NCI-H1694 treated with DMSO at 0.1 percent for 48 hours (cell line): ENCODE results near the gene CHAF1A.
A peak's percentile ranks its signal among the peaks of the same experiment; 100 is the strongest.

Source experiments
- DNase-seq: peaks from one replicate; lab custom pipeline; 2025; lab: John Stamatoyannopoulos, UW

CHAF1A gene

GRCh38 chr19:4442819-4443146 is 40.3 kb downstream of the CHAF1A start:
- DNase-seq: no peak

GRCh38 chr19:4443188-4443587 is 40.7 kb downstream of the CHAF1A start:
- DNase-seq: no peak

GRCh38 chr19:4443966-4444764 is 41.7 kb downstream of the CHAF1A start:
- DNase-seq: no peak

- no peak for DNase-seq
These were observed 42.6 kb downstream of the CHAF1A start for GRCh38 chr19:4444765-4445741.

GRCh38 chr19:4445963-4446703 is 43.7 kb downstream of the CHAF1A start:
- DNase-seq: no peak

- no peak for DNase-seq
These were observed 44.3 kb downstream of the CHAF1A start for GRCh38 chr19:4446704-4447200.

GRCh38 chr19:4447327-4448146 is 45.1 kb downstream of the CHAF1A start:
- no peak for DNase-seq

- no peak for DNase-seq
These were observed 45.9 kb downstream of the CHAF1A start for GRCh38 chr19:4448147-4448985.

GRCh38 chr19:4449022-4449638 is 46.7 kb downstream of the CHAF1A start:
- peak; percentile 85 for DNase-seq

GRCh38 chr19:4449639-4450028 is 47.2 kb downstream of the CHAF1A start:
- DNase-seq: peak; percentile 40

- no peak for DNase-seq
These were observed 50.0 kb downstream of the CHAF1A start for GRCh38 chr19:4452230-4452990.

- DNase-seq: no peak
These were observed 51.1 kb downstream of the CHAF1A start for GRCh38 chr19:4453232-4454179.

- no peak for DNase-seq
These were observed 52.6 kb downstream of the CHAF1A start for GRCh38 chr19:4454747-4455718.

GRCh38 chr19:4455719-4456475 is 53.5 kb downstream of the CHAF1A start:
- DNase-seq: no peak

- no peak for DNase-seq
These were observed 54.0 kb downstream of the CHAF1A start for GRCh38 chr19:4456476-4456842.
